Esophagus mucosa (tissue), 1 donor: ENCODE data around the gene DGCR8. TPM values are rescaled to one million over a fixed set of nuclear protein-coding genes. Genes with fewer than 3 reads are reported as not detected.
A peak's percentile ranks its signal among the peaks of the same experiment; 100 is the strongest.

ENCODE experiments used
- ATAC-seq: fragments of 200-7000 bp; cut with Tn5 transposase; one replicate; pipeline ENCODE4 v1.9.1; 2020
- total RNA-seq: library from RNA; stranded (reverse); gene quantifications from one replicate; pipeline ENCODE4 v1.2.4, GENCODE V29; 2023
- donor health status: DM: yes; HTN: yes; CAD: no.

The DGCR8 gene
- total RNA-seq, 1 donor from 2014 or later: 16.2 TPM

DNA sequence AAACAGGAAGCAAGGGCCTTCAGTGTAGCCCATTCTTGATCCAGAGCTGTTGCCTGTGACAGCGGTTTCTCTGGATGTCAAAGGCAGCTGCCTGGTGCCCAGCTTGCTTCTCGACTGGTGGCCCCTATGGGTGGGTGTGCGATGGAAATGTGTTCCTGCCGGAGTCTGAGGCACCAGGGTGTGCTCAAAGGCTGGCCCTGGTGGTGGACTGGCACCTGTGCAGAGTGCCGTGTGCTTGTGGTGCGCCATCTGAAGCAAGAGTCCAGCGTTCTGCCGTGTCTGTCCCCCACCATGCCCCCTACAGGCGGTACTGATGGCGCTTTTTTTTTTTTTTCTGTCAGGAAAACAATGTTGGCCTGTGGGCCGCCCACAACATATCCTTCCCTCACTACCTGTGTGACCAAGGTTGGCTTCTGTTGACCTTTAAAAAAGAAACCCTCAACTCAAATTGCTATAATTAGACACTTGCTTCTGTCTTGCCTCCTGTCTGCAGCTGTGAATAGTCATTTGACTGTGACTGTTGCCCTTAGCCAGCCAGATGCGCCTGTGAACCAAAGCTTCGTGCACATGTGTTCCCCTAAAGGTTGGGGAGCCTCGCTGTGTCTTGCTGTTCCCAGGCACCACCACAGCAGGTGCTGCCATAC is 31.1 kb downstream of the DGCR8 start:
- ATAC-seq: no peak

DNA sequence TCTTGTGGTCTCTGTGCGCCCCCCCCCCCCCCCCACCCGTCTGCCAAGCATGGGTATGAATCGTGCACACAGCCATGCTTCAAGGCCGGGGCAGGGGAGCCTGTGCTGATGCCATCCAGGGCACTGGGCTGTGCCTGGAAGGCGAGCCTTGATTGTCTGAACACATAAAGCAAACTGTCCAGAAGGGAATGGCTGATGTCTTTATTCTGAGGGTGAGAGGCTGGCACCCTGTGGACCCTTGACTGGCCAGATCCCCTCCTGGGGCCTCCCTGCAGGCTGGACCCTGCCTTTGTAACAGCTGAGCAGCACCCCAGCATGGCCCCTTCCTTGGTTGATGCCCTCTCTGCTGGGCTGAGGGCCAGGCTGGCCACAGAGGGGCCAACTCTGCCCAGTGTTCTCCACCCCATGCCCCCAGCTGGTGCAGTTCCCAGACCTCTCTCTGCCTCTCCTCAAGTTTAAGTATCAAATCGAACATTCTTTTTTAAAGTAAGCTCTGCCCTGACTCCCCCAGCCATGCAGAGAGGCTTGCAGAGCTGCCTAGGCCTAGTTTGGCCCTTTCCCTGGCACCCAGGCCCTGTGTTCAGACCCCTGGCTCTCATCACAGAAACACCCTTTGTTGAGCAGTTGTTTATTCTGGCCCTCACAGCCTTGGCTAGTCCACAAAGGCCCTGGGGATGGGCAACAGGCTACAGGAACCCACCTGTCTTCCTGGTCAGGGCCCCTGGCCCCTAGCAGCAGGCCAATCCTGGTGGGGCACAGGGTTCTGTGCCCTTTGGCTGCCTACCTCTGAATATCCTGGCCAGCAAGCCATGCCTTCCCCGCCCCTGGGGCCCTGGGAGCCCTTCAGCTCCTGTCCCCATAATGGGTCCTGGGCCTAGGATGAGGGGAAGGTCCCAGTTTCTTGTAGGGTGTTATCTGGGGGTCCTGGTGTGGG is 31.9 kb downstream of the DGCR8 start:
- no peak for ATAC-seq

DNA sequence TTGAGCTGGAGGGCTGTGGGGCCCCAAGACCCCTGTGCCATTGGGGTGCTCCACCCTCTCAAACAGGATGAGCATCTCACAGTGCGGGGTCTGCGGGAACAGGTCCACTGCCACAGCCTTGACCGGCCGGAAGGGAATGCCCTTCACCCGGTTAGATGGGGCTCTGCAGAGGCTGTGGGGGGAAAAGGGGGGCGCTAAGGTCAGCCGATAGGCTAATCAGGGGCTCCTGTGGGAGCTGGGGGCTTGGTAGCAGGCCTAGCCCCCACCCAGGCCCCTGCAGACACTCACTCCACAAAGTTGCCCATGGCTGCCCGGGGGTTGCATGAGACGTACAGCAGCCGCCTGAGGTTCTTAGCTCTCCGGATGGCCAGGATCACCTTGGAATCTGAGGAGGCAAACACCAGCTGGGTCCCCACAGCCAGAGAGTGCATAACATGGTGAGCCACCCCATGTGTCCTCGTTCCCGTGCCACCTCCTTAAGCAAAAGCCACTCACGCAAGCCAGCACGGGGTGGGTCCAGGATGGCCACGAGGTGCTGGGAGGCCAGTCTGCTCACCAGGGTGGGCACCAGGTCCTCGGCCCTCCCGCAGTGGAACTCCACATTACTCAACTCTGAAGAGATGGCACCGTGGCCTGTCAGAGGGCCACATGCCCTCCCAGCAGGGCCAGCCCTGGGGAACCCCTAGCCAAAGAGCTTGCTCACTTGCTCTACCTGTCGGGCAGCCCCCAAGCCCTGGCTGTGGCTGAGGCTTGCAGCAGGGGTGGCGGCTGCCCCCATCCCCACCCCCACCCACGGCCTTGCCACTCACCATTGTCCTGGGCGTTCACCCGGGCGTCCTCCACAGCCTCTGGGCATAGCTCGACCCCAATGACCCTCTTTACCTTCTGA is 32.8 kb downstream of the DGCR8 start:
- no peak for ATAC-seq

DNA sequence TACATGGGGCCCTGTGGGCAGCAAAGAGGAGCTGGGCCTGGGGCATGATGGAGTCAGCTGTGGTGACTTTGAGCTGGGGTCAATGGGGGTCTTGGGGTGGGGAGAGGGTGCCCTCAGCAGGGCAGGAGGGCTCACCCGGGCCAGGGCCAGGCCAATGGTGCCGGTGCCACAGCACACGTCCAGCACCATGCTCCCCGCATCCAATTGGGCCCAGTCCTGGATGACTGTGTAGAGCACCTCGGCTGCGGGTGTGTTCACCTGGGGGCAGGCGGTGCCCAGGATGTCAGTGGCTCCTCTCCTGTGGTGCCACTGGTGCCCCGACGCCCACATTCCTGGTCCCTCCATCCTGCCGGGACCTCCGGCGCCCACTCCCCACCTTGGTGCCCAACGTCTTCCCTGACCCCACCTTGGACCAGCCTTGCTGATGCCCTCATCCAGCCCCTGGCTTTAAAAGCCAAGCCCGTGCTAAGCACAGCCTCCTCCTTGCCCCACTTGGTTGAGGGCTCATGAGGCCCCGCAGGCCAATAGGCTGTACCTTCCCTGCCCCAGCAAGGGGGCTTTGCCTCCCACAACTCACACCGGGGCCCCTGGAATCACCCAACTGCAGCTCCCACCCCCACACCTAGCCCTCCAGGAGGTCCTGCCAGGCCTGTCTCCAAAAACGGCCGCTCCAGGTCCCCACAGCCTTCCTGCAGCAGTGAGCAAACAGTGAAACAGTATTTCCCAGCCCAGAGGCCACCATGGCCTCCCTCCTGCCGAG is 33.7 kb downstream of the DGCR8 start:
- no peak for ATAC-seq

DNA sequence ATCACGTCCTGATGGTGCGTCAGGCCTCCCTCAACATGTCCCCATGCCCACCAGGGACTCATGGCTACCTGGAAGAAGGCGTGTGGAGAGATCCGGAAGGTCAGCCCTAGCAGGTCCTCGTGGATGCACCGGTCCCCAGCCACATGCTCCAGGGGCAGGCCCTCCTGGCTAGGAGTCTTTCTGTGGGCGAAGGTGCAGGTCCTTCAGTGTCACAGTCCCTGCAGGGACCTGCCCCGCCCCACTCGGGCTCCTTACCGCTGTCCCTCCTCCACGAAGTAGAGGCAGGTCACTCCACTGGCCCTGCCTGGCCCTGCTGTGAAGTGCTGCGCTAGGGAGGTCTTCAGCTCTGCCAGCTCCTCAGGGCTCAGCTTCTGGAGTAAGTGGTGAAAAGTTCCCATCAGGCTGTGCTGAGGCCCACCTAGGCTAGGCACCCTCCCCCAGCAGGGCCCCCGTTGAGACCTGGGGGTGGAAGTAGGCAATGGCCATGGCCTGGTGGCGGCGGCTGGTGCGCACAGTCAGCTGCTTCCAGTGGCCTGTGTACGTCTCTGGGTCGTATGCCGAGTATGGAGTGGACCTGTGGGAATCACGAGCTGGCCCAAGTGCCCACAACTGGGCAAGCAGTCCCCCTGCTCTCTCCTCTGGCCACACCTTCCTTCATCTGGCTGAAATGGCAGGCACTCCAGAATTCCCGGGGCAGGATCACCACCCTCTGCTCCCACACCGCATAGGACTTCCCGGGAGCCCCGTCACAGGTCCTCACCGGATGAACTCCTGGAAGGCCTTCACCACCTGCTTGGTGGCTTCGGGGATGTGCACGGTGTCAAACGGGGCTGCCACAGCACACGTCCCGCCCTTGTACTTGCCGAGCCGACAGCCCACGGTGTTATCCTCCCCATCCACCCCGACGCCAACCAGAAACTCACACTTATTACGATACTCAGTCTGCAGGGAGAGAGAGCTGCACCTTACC is 34.8 kb downstream of the DGCR8 start:
- no peak for ATAC-seq

DNA sequence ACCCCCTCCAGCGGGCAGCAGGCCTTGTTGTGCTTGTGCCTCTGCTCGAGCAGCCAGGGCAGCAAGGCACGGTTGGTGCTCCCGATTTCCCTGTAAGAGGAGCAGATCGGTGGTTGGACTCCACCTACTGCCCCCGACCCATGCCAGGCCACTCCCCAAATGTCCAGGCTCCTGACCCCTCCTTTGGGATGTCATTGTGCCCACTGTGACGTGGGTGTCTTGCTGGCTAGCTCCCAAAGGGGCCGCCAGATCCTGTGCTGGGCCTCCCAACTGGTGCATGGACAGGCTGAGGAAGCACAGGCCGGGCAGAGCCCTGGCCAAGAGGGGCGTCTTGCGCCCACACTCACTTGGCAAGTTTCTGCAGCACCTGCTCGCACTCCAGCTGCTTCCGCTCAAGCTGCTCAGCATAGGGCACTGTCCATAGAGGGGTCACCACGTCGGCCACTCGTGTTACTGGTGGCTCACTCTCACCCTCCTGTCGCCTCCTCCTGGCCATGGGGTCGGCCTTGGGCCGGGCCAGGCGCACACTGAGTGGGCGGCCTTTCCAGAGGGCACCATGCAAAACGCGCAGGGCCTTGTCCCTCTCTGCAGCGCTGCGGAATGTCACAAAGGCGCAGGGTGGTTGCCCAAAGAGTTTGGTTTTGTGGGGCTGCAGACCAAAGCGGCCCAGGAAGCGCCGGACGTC is 35.8 kb downstream of the DGCR8 start, which contains the start of gene RANBP1:
Gene RANBP1 (plus strand): TSS at position 414 of the 685 bp plus-strand sequence. CDS start 81 bp downstream, at position 495.
- ATAC-seq: no peak

DNA sequence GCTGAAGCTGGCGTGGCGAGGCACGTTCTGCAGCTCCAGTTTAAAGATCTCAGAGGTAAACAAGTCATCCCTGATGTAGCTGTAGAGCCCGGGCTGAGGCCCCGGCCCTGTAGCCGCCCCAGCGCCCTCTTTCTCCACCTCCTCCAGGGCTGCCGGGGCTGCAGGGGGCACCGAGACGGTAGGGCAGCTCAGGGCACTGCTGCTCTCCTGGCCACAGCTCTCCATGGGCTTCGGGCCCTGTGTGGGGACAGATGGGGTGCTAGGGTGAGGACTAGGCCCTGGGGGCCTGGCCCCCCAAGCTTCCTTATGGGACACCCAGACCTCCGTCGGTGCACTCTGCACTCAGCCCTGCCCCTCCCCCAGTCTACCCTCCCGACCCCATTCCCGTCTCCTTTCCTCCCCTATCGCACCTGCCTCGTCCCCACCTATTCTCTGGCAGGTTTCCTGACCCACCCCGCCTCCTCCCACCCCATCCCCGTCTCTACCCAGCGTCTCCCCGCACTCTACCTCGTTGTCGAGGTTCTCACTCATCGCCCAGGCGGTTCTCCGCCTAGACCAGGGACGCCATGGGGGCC is 36.4 kb downstream of the DGCR8 start:
- peak; percentile 5 for ATAC-seq

DNA sequence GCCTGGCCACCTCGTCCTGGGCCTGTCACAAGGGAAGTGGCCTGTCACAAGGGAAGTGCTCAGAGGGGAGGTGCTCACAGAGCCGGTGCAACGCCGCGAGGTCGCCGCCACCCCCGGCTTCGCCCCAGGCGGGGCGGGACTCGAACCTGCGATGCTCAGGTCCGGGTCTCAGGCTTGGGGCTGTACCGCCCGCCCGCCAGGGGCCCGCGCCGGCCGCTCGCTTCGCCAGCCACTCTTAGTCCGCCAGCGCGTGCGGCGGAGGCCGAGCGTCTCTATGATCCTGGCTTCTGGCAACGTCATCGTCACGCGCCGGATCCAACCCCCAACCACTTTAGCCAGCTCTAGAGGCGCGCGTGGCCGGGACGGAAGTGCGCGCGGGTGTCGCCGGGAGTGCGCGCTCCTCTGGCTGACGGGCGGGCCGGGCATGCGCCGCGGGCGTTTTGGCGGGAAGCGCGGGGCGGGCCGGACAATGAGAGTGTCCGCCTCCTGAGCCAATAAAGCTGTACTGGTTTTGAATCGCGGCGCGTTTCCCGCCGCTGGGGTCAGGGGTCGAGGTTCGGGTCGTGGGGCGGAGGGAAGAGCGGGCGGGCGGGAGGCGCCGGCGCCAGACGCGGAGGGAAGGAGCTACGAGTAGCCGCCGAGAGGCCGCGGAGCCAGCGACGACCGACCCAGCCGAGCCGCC is 37.1 kb downstream of the DGCR8 start, which contains the start of gene TRMT2A:
Gene TRMT2A (minus strand): TSS at position 276 of the 682 bp plus-strand sequence. CDS start 320 bp downstream, outside the sequence.
- peak; percentile 90 for ATAC-seq

DNA sequence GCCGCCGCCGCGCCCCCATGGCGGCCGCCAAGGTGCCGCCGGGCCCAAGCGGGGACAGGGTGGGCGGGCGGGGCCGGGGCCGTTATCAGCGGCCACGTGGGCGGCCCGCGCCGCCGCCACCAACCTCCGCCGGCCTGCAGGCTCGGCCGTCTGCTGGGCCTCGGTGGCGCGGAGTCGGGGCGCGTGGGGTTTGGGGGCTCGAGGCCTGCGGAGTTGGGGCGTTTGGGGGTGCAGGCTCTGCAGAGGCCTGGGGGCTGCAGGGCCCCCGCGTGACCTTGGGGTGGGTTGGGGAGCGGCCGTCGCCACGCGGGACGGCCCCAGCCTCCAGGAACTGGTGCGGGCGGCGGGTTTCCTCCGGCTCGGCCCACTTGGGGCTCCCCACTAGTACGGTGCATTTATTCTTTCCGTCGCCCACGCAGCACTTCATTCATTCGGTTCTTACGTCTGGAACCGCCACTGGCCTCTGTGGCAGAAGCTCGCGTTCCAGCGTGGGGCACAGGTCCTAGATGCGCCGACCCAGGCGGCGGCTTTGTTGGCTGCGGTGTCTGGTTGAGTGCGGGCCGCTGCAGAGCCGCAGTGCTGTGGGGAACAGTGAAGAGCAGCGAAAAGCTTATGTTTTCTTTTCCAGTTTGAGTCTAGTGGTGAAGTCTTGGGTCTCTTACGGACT is 37.7 kb downstream of the DGCR8 start:
- peak; percentile 0 for ATAC-seq

DNA sequence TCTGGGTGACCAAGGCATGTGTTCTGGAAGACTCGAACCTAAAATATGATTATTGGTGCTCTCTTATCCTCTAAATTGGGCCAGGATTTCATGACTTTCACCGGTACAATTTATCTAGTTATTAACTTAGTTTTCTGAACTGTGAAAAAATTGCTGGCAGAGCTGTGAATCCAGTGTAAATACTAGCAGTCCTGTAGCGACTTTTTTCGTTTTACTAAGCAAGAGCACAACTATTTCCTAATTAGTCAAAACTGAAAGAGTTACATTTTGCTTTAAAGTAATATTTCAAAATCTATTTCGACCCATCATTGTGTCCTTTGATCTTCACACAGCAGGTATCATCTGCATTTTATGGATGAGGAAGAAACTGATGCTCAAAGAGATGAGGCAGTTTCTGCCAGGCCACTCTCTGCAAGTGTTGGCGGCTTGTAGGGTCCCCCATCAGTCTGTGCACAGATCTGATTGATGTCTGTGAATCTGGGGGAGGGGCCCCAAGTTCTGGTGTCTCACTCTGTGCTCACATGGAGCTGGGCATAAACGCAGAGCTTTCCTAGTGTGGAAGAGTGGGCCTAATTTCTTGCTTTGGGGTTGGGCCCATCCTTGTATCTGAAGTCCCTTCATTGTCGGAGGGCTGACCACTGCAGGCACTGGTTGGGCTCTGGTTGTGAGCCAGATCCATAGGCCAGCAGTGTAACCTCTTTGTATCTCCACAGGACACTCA is 38.4 kb downstream of the DGCR8 start:
- ATAC-seq: no peak

DNA sequence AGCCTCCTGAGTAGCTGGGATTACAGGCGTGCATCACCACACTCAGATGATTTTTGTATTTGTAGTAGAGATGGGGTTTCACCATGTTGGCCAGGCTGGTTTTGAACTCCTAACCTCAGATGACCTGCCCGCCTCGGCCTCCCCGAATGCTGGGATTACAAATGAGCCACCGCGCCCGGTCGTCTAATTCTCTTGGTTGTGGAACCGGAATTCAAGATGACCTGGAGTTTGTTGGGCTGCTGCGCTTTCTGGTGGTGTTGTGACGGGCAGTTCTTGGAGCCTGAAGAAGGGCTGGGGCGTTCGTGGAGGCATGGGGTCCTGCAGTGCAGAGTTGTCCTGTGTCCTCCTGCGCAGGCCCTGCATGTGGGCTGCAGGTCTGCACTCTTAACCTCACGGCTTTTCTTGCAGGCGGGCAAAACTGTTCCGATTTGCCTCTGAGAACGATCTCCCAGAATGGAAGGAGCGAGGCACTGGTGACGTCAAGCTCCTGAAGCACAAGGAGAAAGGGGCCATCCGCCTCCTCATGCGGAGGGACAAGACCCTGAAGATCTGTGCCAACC is 41.9 kb downstream of the DGCR8 start:
- no peak for ATAC-seq

DNA sequence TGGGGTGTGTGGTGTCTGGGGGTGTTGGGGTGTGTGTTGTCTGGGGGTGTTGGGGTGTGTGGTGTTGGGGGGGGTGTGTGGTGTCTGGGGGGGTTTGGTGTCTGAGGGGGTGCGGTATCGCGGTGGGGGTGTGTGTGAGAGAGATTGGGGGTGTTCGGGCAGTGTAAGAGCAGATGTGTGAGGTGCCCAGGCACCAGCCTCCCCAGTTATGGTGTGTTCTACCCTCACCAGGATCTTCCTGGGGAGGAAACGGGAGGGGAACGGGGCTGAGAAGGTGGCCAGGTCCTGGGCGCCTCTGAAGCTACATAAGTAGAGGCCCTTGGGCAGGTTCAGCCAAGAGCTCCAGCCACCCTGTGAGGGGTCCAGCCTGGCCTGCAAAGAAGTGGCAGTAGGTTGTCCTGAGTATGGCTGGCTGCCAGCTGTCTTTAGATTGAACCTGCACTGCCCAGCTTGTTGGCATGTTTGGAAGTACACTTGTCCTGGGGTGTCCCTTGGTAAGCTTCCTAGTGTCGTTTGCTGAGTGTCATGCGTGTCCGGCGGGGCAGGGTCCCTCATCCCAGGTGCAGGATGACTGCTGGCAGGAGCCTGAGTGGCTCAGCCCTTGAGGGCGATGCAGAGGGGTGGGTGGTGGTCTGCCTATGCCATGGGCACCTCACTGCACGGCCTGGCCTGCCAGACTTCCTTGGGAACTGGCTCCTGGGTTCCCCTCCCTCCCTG is 43.5 kb downstream of the DGCR8 start:
- no peak for ATAC-seq

DNA sequence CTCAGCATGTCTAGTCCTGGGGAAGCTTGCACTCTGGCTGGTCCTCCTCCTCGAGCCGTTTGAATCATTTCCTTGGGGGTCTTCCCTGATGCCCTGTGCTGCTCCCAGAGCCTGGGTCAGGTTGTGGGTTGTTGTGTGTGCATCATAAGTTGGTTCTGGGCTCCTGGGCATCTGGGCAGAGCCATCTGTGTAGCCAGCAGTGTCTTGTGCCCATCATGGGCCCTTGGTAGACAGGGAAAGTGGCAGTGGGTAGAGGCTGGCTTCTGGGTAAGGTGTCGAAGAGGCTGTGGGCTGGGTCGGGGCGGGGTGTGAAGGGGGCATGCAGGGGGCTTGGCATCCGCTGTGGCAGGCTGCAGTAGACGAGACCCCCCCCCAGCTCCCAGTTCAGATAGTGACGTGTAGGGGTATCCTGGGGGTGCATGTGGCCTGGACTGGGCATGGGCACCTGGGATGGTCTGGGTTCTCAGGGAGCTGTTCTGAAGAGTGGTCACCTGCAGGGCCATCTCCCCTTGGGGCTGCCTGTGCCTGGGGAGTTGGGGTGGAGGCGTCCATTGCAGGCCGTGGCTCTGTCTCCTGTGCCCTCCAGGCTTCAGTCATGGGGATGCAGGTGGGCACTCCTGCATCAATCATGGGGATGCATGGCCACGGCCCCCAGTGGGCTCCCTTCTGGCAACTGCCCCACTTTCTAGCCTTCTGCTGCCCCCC is 44.2 kb downstream of the DGCR8 start:
- ATAC-seq: no peak

DNA sequence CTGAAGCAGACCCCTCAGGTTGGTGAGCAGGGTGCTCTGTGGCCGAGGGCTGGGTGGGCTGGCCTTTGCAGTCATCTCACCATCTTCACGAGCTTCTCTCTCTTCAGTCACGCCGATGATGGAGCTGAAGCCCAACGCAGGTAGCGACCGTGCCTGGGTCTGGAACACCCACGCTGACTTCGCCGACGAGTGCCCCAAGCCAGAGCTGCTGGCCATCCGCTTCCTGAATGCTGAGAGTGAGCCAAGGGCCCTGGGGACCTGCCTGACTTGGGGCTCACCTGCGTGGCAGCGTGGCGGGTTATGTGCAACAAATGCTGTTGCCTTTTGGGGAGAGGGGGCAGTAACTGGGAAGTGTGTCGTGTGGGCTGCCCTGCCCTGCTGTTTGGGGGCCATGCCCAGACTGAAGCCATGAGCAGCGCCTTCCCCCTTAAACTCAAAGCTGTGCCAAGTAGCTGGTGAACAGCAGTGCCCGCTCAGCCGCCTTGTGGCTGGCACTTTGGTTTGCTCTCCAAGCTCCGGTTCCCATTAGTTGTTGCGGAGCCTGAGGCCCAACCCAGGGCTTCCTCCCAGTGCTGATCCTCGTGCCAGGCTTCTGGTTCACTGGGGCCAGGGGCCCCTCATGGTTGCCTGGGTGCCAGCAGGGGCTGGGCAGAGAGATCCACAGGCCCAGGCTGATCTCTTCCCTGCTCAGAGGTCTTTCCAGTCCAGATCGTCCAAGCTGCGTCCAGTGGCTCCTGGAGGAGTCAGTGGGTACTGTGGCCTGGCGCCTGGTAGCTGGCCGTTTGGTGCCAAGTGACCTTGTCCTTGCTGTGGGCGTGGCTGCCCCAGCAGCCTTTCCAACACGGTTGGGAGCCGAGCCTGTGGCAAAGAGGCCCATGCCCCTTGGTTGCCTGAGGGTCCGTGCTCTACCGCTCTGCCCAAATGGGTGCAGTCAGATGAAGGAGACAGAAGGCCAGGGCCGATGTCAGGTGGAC is 45.4 kb downstream of the DGCR8 start:
- no peak for ATAC-seq
